Panc1 (cell line): ENCODE data around the gene CREM. TPM values are rescaled to one million over a fixed set of nuclear protein-coding genes. Genes with fewer than 3 reads are reported as not detected.

ENCODE experiments used
- ATAC-seq: fragments of 200-7000 bp; cut with Tn5 transposase; 2 replicates; pipeline ENCODE4 v1.9.1; 2020; ENCODE audit warnings: mild to moderate bottlenecking, moderate library complexity
- BruUV-seq: library from RNA; stranded (reverse); fragments of 400-500 nt; replicated peaks from 2 replicates; lab custom pipeline; 2021; lab: Mats Ljungman, UMichigan
- CTCF ChIA-PET: fragments of 300-600 bp; sonication (Branson Sonifier 250); formaldehyde crosslinking; loops from one replicate; lab custom pipeline; 2022; ENCODE audit warnings: antibody characterized with exemption; lab: Charles Lee
- POLR2A ChIA-PET: fragments of 300-600 bp; sonication (Branson Sonifier 250); formaldehyde crosslinking; loops from one replicate; lab custom pipeline; 2022; ENCODE audit warnings: antibody characterized with exemption; lab: Charles Lee
- DNase-seq: peaks from one replicate; pipeline ENCODE4 v3.0.0-alpha.2; 2010; ENCODE audit warnings: low read depth, low spot score
- H3K27ac ChIP-seq: 2 replicates; pipeline ENCODE4 v1.5.1; 2011; ENCODE audit warnings: mild to moderate bottlenecking, low read length, inconsistent platforms
- H3K27me3 ChIP-seq: fragments of 200-500 bp; sonication (Bioruptor generic); 2 replicates; pipeline ENCODE4 v1.6.0; 2014; ENCODE audit warnings: low read length, inconsistent platforms; ENCODE audit not compliant: control insufficient read depth, insufficient read depth
- H3K36me3 ChIP-seq: fragments of 200-500 bp; sonication (Bioruptor generic); 2 replicates; pipeline ENCODE4 v1.5.1; 2014; ENCODE audit warnings: inconsistent platforms, mild to moderate bottlenecking, low read length, moderate library complexity; ENCODE audit not compliant: control insufficient read depth, insufficient read depth
- H3K4me1 ChIP-seq: 2 replicates; pipeline ENCODE4 v1.5.1; 2011; ENCODE audit warnings: inconsistent platforms, mild to moderate bottlenecking, low read length, moderate library complexity; ENCODE audit not compliant: control insufficient read depth, insufficient read depth
- H3K4me3 ChIP-seq, 2 experiments: 2 replicates each; pipeline ENCODE4 v1.5.1; 2011 to 2012; ENCODE audit warnings: low read depth in 2 of 2, low read length in 2 of 2, mild to moderate bottlenecking in 2 of 2, inconsistent platforms in 1 of 2, moderate library complexity in 1 of 2
- H3K9me3 ChIP-seq: fragments of 200-500 bp; sonication (Bioruptor generic); 2 replicates; pipeline ENCODE4 v1.5.1; 2014; ENCODE audit warnings: low read depth, mild to moderate bottlenecking, inconsistent platforms, low read length, moderate library complexity; ENCODE audit not compliant: control insufficient read depth, insufficient read depth
- CTCF ChIP-seq: fragments of 450-650 bp; IDR thresholded peaks from 2 replicates; pipeline ENCODE4 v1.5.1; 2017; ENCODE audit warnings: mild to moderate bottlenecking
- POLR2AphosphoS5 ChIP-seq: IDR thresholded peaks from 2 replicates; pipeline ENCODE4 v1.6.1; 2012; ENCODE audit warnings: mild to moderate bottlenecking, low read depth, low read length, moderate library complexity
- REST ChIP-seq, 2 experiments: IDR thresholded peaks; 2 replicates each; pipeline ENCODE4 v1.6.1; 2011 to 2012; ENCODE audit warnings: low read depth in 2 of 2, control low read depth in 1 of 2, low read length in 1 of 2, mild to moderate bottlenecking in 1 of 2, moderate library complexity in 1 of 2; ENCODE audit not compliant: insufficient read depth in 1 of 2
- SIN3A ChIP-seq: IDR thresholded peaks from 2 replicates; pipeline ENCODE4 v1.6.1; 2012; ENCODE audit warnings: low read depth, mild to moderate bottlenecking, low read length, moderate library complexity, borderline replicate concordance; ENCODE audit not compliant: insufficient read depth
- TCF7L2 ChIP-seq: IDR thresholded peaks from 2 replicates; pipeline ENCODE4 v1.6.1; 2011; ENCODE audit warnings: mild to moderate bottlenecking, low read depth, low read length, inconsistent platforms
- in situ Hi-C: cut with HindIII; loops from 2 replicates; pipeline ENCODE4 v1.10.0; 2016; ENCODE audit warnings: low sequenced_read_pairs, low pct_unique_long_range_greater_than_20kb
- intact Hi-C: fragments of 100-400 bp; cut with micrococcal nuclease; formaldehyde crosslinking; loops from one replicate; pipeline ENCODE4 v1.10.0; 2022; ENCODE audit not compliant: unreplicated experiment
- total RNA-seq: library from RNA; stranded (reverse); gene quantifications from one replicate; pipeline ENCODE4 v1.2.1, GENCODE V29; 2021; ENCODE audit not compliant: unreplicated experiment

Gene CREM
- total RNA-seq, 1 experiment from 2014 or later: 13.7 TPM

- Histone ChIP-seq H3K9me3 (no peaks in the 10 kb centered on the region), H3K27ac (no peak overlapping the region), H3K27me3 (no peaks in the 10 kb centered on the region), H3K4me3 (no peak overlapping the region), H3K36me3 (peaks cover 3% of the 10 kb centered on the region; the same call in 1 of the 2 replicates), H3K4me1 (peaks cover 3% of the 10 kb centered on the region; the same call in 1 of the 2 replicates)
- POLR2A ChIA-PET: no interaction called here
- DNase-seq (no peak), ATAC-seq (no peak)
- no TSS peak for BruUV-seq
- TF ChIP-seq CTCF: no peak
- no peak for TF ChIP-seq POLR2AphosphoS5
- TF ChIP-seq SIN3A: no peak
- no peak for TF ChIP-seq TCF7L2
- no peak for TF ChIP-seq REST (IDR thresholded peaks at IDR 0.05; ENCODE audit: insufficient read depth in 1 of 2, low read depth in 2 of 2, low read length in 1 of 2)
- in situ Hi-C loops (no loop called here), intact Hi-C loops (no loop called here)
- CTCF ChIA-PET: no interaction called here
Observed at GRCh38 chr10:35129185-35129674, 2.6 kb downstream of the CREM start.

- H3K27me3 ChIP-seq: no peaks in the 10 kb centered on the region
- TF ChIP-seq TCF7L2: no peak
- TF ChIP-seq POLR2AphosphoS5: no peak
- no peak for TF ChIP-seq SIN3A
- TF ChIP-seq REST (IDR thresholded peaks at IDR 0.05; ENCODE audit: insufficient read depth in 1 of 2, low read depth in 2 of 2, low read length in 1 of 2): no peak
- TF ChIP-seq CTCF: no peak
- ChIA-PET POLR2A (no interaction called here), CTCF (no interaction called here)
- in situ Hi-C loops: no loop called here
- peaks cover 3% of the 10 kb centered on the region; the same call in 1 of the 2 replicates for H3K4me1 ChIP-seq
- no peak overlapping the region for H3K4me3 ChIP-seq
- BruUV-seq: no TSS peak
- intact Hi-C loops: no loop called here
- DNase-seq: no peak
- H3K36me3 ChIP-seq: peaks cover 3% of the 10 kb centered on the region; the same call in 1 of the 2 replicates
- no peaks in the 10 kb centered on the region for H3K9me3 ChIP-seq
- no peak overlapping the region for H3K27ac ChIP-seq
- ATAC-seq: no peak
Observed at GRCh38 chr10:35130663-35131062, 4.0 kb downstream of the CREM start.
